Measurements from ENCODE around the gene PCDHA2.
"Not testable (repeated sequence)": the region's sequence is repeated elsewhere in the genome, so short reads cannot be mapped to it uniquely, and the experiment has no call there.

Gene PCDHA2

GRCh38 chr5:140806834-140807775 is 12.5 kb downstream of the PCDHA2 start, which contains the start of gene PCDHA4:
Gene PCDHA4, plus strand, starts transcription at chr5:140807068.
- no peak within 1 kb of the TSS for H3K27ac ChIP-seq
- TF ChIP-seq ZFX (IDR thresholded peaks at IDR 0.05) (no peak), CTCF (conservative IDR thresholded peaks at IDR 0.05) (peak; percentile 81)

- H3K27ac ChIP-seq: not testable (repeated sequence)
These were observed 13.7 kb downstream of the PCDHA2 start for GRCh38 chr5:140808241-140808888.

GRCh38 chr5:140808889-140809291 is 14.2 kb downstream of the PCDHA2 start:
- TF ChIP-seq CTCF (conservative IDR thresholded peaks at IDR 0.05): no peak
- no peak for TF ChIP-seq ZFX (IDR thresholded peaks at IDR 0.05)
- H3K27ac ChIP-seq: no peak overlapping the region

- TF ChIP-seq CTCF (conservative IDR thresholded peaks at IDR 0.05) (peak; percentile 92), ZFX (IDR thresholded peaks at IDR 0.05) (no peak)
- no peak within 1 kb of the TSS for H3K27ac ChIP-seq
These were observed 27.0 kb downstream of the PCDHA2 start, which contains the start of gene PCDHA5 for GRCh38 chr5:140821375-140822280. Gene PCDHA5, plus strand, starts transcription at chr5:140821613.

GRCh38 chr5:140822281-140822629 is 27.6 kb downstream of the PCDHA2 start:
- TF ChIP-seq ZFX (IDR thresholded peaks at IDR 0.05): no peak
- TF ChIP-seq CTCF (conservative IDR thresholded peaks at IDR 0.05): peak; percentile 72
- no peak overlapping the region for H3K27ac ChIP-seq

- H3K27ac ChIP-seq: not testable (repeated sequence)
These were observed 28.3 kb downstream of the PCDHA2 start for GRCh38 chr5:140822969-140823368.

- no peak overlapping the region for H3K27ac ChIP-seq
- no peak for TF ChIP-seq CTCF (conservative IDR thresholded peaks at IDR 0.05)
- no peak for TF ChIP-seq ZFX (IDR thresholded peaks at IDR 0.05)
These were observed 28.8 kb downstream of the PCDHA2 start for GRCh38 chr5:140823475-140823874.
